Astrocyte of the cerebellum (primary cell): ENCODE data around the gene ADI1.
"Not testable (repeated sequence)": the region's sequence is repeated elsewhere in the genome, so short reads cannot be mapped to it uniquely, and the experiment has no call there.

Experiments used
- DNase-seq: peaks from one replicate; pipeline ENCODE4 v3.0.0-alpha.2; 2011; ENCODE audit warnings: low read depth
- H3K4me3 ChIP-seq: 2 replicates; pipeline ENCODE4 v1.5.1; 2011; ENCODE audit warnings: mild to moderate bottlenecking, low read depth, low read length, moderate library complexity
- CTCF ChIP-seq: IDR thresholded peaks from 2 replicates; pipeline ENCODE4 v1.5.1; 2012; ENCODE audit warnings: low read length, low read depth, moderate library complexity, mild to moderate bottlenecking; ENCODE audit errors: missing control alignments
- in situ Hi-C: cut with HindIII; loops from 2 replicates; pipeline ENCODE4 v1.10.0; 2017; ENCODE audit warnings: low sequenced_read_pairs

The ADI1 gene

DNA sequence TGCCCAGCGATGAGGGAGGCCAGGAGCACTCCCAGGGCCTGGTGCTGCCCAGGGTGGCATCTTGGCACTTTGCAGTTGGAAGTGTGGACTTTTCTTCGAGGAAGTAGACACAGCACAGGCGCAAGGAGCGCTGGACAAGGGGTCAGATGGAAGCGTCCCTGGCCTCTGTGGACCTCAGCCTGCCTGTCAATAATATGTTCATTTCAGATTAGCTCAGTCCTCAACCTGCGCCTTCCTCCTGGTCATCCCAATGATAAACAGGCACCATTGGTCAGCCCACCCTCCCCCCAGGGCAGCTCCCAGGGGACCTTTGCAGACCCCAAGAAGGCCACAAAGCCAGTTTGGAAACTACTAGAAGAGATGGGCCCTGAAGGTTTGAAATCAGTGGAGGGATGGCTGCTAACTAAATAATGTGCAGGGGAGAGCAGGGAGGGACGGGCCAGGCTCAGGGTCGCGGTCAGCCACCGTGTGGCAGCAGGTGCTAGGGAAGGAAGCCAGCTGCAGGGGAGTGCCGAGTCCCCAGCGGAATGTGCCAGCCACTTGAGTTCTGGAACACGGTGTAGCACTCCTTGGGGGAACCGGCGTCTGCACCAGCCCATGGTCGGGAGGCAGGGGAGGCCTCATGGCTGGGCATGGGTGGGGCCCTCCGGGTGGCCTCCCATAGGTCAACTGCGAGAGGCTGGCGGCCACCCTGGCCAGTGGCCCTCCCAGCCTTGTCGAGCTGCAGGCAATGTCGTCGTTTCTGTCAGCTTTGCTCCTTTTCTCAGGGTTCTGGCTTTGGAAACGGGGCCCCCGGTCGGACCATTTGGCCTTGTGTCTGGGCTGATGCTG is 59.9 kb downstream of the ADI1 start:
- in situ Hi-C loops, result no loop called here
- DNase-seq, result no peak
- no peak overlapping the region for H3K4me3 ChIP-seq
- no peak for TF ChIP-seq CTCF

DNA sequence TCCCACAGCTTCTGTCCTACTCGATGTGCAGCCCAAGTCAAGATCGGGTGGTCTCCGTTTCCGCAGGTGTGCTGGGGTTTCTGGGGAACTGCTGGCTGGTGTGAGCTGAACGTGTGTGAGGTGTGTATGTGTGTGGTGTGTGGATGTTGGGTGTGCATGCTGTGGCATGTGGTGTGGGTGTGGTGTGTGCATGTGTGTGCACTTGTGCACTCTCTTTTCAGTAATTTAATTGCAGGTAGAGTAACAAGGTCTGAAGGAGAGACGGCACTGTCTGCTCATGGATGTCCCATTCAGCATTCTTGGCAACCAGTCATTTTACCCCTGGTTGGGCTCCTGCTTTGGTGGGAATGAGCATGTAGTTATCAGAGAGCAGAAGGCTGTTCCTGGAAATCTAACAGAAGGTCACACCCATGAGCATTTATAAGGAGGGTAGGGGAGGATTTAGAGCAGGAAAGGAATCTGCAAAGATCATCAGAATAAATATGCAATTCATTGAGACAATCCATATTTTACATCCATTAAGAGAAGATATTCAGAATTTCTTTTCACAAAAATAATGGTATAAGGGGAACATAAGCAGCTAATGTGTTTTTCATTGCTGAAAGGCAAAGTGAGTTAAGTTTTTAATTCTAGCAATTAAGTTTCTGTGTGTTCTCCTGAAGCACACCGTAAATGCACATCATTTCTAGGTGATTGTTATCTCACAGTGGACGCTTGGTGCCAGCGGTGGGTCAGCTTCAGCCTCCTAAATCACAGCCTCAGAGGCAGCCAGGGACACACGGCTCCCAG is 60.7 kb downstream of the ADI1 start:
- in situ Hi-C loops, result no loop called here
- no peak for DNase-seq
- TF ChIP-seq CTCF, result no peak
- no peak overlapping the region for H3K4me3 ChIP-seq

- no peak overlapping the region for H3K4me3 ChIP-seq
- in situ Hi-C loops, result no loop called here
- no peak for TF ChIP-seq CTCF
These were observed 61.6 kb downstream of the ADI1 start for GRCh38 chr2:3457524-3458395.

DNA sequence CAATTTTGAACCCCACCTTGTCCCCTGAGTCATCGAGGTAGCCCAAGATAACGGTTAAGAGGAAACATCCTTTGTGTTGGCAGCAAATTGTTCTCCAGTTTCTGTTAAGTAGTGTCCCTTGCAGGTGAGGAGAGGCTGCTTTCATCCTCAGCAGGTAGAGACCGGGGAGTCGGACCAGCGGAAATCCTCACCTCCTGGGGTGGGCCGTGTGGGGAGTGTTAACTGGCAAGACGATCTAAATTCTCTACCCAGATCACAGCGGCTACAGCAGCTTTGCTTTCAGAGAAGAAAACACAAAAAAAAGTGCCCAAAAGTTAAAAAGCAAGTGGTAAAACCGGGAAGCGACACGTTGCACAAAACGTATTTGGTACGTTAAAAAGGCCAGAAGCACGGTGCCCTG is 63.2 kb downstream of the ADI1 start:
- no peak overlapping the region for H3K4me3 ChIP-seq
- in situ Hi-C loops, result no loop called here
- no peak for DNase-seq
- TF ChIP-seq CTCF, result no peak

More at GRCh38 chr2:3457524-3458395, 61.6 kb downstream of the ADI1 start:
- no peak for DNase-seq

- no peak overlapping the region for H3K4me3 ChIP-seq
- DNase-seq, result no peak
- in situ Hi-C loops, result no loop called here
- TF ChIP-seq CTCF, result no peak
These were observed 64.5 kb downstream of the ADI1 start for GRCh38 chr2:3454802-3455201.

- H3K4me3 ChIP-seq, in situ Hi-C loops, DNase-seq: not testable (repeated sequence)
These were observed 65.3 kb downstream of the ADI1 start for GRCh38 chr2:3454005-3454404.
